DND-41 (cell line): Measurements from ENCODE around the gene PPP3CA.

ENCODE experiments used
- CTCF ChIP-seq: IDR thresholded peaks from 2 replicates; pipeline ENCODE4 v1.5.1; 2012; ENCODE audit warnings: borderline replicate concordance, low read length, moderate library complexity, mild to moderate bottlenecking; ENCODE audit not compliant: poor library complexity, severe bottlenecking; ENCODE audit errors: extremely low read depth
- EZH2 ChIP-seq: IDR thresholded peaks from 3 replicates; pipeline ENCODE4 v1.6.1; 2012; ENCODE audit warnings: borderline replicate concordance, low read depth, mild to moderate bottlenecking, moderate library complexity, low read length, inconsistent platforms; ENCODE audit not compliant: severe bottlenecking

DNA sequence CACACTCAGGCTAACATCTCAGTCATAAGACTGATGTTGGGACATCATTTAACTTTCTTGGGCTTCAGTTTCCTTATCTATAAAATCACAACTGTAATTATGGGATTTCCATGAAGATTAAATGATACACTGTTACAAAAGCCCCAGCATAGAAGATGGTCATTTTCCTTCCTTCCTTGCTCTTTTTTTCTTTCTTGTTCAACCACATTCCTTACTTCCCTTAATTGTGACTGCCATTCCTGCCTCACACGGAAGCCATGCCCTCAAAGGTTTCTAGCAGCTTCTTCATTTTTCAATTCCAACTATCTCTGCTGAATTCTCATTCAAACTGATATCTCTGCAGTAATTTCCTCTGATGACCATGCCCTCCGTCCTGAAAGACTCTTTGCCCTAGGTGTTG, 311.8 kb downstream of the PPP3CA start:
- no peak for TF ChIP-seq CTCF
- TF ChIP-seq EZH2: no peak
